SK-N-SH treated with all-trans-retinoic acid at 6 μM for 48 hours (cell line): ENCODE data around the gene FAM185A.
A peak's percentile ranks its signal among the peaks of the same experiment; 100 is the strongest.

Experiments
- ATAC-seq: fragments of 200-7000 bp; cut with Tn5 transposase; 3 replicates; pipeline ENCODE4 v1.9.1; 2020; ENCODE audit warnings: mild to moderate bottlenecking, moderate library complexity
- ARNTL ChIP-seq: fragments of 450-650 bp; formaldehyde crosslinking; IDR thresholded peaks from 2 replicates; pipeline ENCODE4 v1.5.0; 2020; ENCODE audit warnings: low read depth, mild to moderate bottlenecking, moderate library complexity, borderline replicate concordance
- BACH2 ChIP-seq: fragments of 250-450 bp; sonication (Bioruptor Pico); IDR thresholded peaks from 2 replicates; pipeline ENCODE4 v1.9.0; 2021; ENCODE audit warnings: mild to moderate bottlenecking, borderline replicate concordance
- CREB5 ChIP-seq: fragments of 250-450 bp; sonication (Bioruptor Pico); IDR thresholded peaks from 2 replicates; pipeline ENCODE4 v1.5.1; 2020; ENCODE audit warnings: low read depth, mild to moderate bottlenecking, moderate library complexity
- CSDC2 ChIP-seq: fragments of 250-450 bp; sonication (Bioruptor Pico); IDR thresholded peaks from 2 replicates; pipeline ENCODE4 v1.5.0; 2020; ENCODE audit warnings: mild to moderate bottlenecking, moderate library complexity
- CSRNP3 ChIP-seq: fragments of 250-450 bp; sonication (Bioruptor Pico); IDR thresholded peaks from 2 replicates; pipeline ENCODE4 v1.5.1; 2021; ENCODE audit warnings: mild to moderate bottlenecking, moderate library complexity
- ESRRG ChIP-seq: fragments of 250-450 bp; sonication (Bioruptor Pico); IDR thresholded peaks from 2 replicates; pipeline ENCODE4 v1.6.1; 2021; ENCODE audit warnings: mild to moderate bottlenecking
- GLIS3 ChIP-seq: fragments of 250-450 bp; sonication (Bioruptor Pico); IDR thresholded peaks from 2 replicates; pipeline ENCODE4 v1.5.0; 2020; ENCODE audit warnings: mild to moderate bottlenecking, moderate library complexity
- ISL1 ChIP-seq: fragments of 250-450 bp; sonication (Bioruptor Pico); IDR thresholded peaks from 2 replicates; pipeline ENCODE4 v2.1.2; 2022; ENCODE audit warnings: mild to moderate bottlenecking, moderate library complexity
- OSR1 ChIP-seq: fragments of 250-450 bp; sonication (Bioruptor Pico); IDR thresholded peaks from 2 replicates; pipeline ENCODE4 v1.8.0; 2022; ENCODE audit warnings: moderate library complexity, mild to moderate bottlenecking, inconsistent platforms
- SNAI2 ChIP-seq: fragments of 250-450 bp; sonication (Bioruptor Pico); IDR thresholded peaks from 2 replicates; pipeline ENCODE4 v1.5.0; 2020; ENCODE audit warnings: mild to moderate bottlenecking, moderate library complexity
- TCF4 ChIP-seq: fragments of 250-450 bp; sonication (Bioruptor Pico); IDR thresholded peaks from 2 replicates; pipeline ENCODE4 v1.8.0; 2021; ENCODE audit warnings: mild to moderate bottlenecking, moderate library complexity, borderline replicate concordance
- TOX ChIP-seq: fragments of 250-450 bp; sonication (Bioruptor Pico); IDR thresholded peaks from 2 replicates; pipeline ENCODE4 v1.8.0; 2021; ENCODE audit warnings: mild to moderate bottlenecking, moderate library complexity, borderline replicate concordance
- ZC3H10 ChIP-seq: fragments of 250-450 bp; sonication (Bioruptor Pico); IDR thresholded peaks from 2 replicates; pipeline ENCODE4 v1.5.1; 2021; ENCODE audit warnings: mild to moderate bottlenecking, moderate library complexity
- ZFP3 ChIP-seq: fragments of 250-450 bp; sonication (Bioruptor Pico); IDR thresholded peaks from 2 replicates; pipeline ENCODE4 v1.5.0; 2020; ENCODE audit warnings: mild to moderate bottlenecking, moderate library complexity
- ZFP30 ChIP-seq: fragments of 450-650 bp; formaldehyde crosslinking; IDR thresholded peaks from 2 replicates; pipeline ENCODE4 v1.5.0; 2022; ENCODE audit warnings: mild to moderate bottlenecking, moderate library complexity
- ZNF565 ChIP-seq: fragments of 450-650 bp; formaldehyde crosslinking; conservative IDR thresholded peaks from 2 replicates; pipeline ENCODE4 v1.5.0; 2020; ENCODE audit warnings: low read depth, mild to moderate bottlenecking, moderate library complexity
- ZNF8 ChIP-seq: fragments of 450-650 bp; formaldehyde crosslinking; IDR thresholded peaks from 2 replicates; pipeline ENCODE4 v1.5.0; 2020; ENCODE audit warnings: mild to moderate bottlenecking, moderate library complexity
- TF ChIP-seq, protein P1 (sequence below): fragments of 250-450 bp; sonication (Bioruptor Pico); IDR thresholded peaks from 2 replicates; pipeline ENCODE4 v1.5.0; 2020; ENCODE audit warnings: mild to moderate bottlenecking, moderate library complexity
- TF ChIP-seq, protein P2 (sequence below): fragments of 250-450 bp; sonication (Bioruptor Pico); IDR thresholded peaks from 2 replicates; pipeline ENCODE4 v1.8.0; 2020; ENCODE audit warnings: mild to moderate bottlenecking, moderate library complexity, borderline replicate concordance
- TF ChIP-seq, protein P3 (sequence below): fragments of 250-450 bp; sonication (Bioruptor Pico); IDR thresholded peaks from 2 replicates; pipeline ENCODE4 v1.8.0; 2021; ENCODE audit warnings: low read depth, mild to moderate bottlenecking, moderate library complexity, borderline replicate concordance

The FAM185A gene

DNA sequence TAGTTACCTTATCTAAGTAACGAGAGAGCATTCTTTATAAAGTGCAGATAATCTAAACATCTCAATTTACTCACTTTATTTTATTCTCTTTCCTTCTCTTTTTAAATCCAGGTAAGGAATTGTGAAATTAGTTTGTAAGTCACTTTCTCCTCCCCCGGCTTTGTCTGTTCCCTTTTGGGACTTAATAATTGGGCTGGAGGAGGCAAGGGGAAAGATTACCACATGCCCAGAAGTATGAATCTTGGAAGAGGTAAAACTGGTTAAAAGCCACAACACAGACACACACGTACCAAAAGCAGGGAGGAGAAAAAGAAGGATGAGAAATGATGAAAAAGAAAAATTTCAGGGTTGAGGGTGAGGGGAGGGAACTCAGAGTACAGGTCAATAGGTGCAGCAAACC is 100.7 kb downstream of the FAM185A start:
- peak; percentile 39 for ATAC-seq
- TF ChIP-seq ARNTL (CRISPR knock-in tag) (no peak), ZNF8 (no peak), CREB5 (no peak), OSR1 (CRISPR knock-in tag) (no peak), ISL1 (no peak), ZFP30 (CRISPR knock-in tag) (no peak), GLIS3 (no peak), ZFP3 (no peak), CSRNP3 (CRISPR knock-in tag) (no peak), SNAI2 (CRISPR knock-in tag) (no peak), BACH2 (CRISPR knock-in tag) (no peak), ESRRG (CRISPR knock-in tag) (no peak), TCF4 (no peak), CSDC2 (no peak), ZC3H10 (CRISPR knock-in tag) (no peak), ZNF565 (CRISPR knock-in tag) (no peak)
- TF ChIP-seq, protein P1, sequence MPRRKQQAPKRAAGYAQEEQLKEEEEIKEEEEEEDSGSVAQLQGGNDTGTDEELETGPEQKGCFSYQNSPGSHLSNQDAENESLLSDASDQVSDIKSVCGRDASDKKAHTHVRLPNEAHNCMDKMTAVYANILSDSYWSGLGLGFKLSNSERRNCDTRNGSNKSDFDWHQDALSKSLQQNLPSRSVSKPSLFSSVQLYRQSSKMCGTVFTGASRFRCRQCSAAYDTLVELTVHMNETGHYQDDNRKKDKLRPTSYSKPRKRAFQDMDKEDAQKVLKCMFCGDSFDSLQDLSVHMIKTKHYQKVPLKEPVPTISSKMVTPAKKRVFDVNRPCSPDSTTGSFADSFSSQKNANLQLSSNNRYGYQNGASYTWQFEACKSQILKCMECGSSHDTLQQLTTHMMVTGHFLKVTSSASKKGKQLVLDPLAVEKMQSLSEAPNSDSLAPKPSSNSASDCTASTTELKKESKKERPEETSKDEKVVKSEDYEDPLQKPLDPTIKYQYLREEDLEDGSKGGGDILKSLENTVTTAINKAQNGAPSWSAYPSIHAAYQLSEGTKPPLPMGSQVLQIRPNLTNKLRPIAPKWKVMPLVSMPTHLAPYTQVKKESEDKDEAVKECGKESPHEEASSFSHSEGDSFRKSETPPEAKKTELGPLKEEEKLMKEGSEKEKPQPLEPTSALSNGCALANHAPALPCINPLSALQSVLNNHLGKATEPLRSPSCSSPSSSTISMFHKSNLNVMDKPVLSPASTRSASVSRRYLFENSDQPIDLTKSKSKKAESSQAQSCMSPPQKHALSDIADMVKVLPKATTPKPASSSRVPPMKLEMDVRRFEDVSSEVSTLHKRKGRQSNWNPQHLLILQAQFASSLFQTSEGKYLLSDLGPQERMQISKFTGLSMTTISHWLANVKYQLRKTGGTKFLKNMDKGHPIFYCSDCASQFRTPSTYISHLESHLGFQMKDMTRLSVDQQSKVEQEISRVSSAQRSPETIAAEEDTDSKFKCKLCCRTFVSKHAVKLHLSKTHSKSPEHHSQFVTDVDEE: no peak
- TF ChIP-seq, protein P2, sequence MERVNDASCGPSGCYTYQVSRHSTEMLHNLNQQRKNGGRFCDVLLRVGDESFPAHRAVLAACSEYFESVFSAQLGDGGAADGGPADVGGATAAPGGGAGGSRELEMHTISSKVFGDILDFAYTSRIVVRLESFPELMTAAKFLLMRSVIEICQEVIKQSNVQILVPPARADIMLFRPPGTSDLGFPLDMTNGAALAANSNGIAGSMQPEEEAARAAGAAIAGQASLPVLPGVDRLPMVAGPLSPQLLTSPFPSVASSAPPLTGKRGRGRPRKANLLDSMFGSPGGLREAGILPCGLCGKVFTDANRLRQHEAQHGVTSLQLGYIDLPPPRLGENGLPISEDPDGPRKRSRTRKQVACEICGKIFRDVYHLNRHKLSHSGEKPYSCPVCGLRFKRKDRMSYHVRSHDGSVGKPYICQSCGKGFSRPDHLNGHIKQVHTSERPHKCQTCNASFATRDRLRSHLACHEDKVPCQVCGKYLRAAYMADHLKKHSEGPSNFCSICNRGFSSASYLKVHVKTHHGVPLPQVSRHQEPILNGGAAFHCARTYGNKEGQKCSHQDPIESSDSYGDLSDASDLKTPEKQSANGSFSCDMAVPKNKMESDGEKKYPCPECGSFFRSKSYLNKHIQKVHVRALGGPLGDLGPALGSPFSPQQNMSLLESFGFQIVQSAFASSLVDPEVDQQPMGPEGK: no peak
- TF ChIP-seq, protein P3, sequence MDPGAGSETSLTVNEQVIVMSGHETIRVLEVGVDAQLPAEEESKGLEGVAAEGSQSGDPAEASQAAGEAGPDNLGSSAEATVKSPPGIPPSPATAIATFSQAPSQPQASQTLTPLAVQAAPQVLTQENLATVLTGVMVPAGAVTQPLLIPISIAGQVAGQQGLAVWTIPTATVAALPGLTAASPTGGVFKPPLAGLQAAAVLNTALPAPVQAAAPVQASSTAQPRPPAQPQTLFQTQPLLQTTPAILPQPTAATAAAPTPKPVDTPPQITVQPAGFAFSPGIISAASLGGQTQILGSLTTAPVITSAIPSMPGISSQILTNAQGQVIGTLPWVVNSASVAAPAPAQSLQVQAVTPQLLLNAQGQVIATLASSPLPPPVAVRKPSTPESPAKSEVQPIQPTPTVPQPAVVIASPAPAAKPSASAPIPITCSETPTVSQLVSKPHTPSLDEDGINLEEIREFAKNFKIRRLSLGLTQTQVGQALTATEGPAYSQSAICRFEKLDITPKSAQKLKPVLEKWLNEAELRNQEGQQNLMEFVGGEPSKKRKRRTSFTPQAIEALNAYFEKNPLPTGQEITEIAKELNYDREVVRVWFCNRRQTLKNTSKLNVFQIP: no peak

GRCh38 chr7:102856036-102856435 is 107.2 kb downstream of the FAM185A start:
- ATAC-seq: no peak
- TF ChIP-seq ZFP30 (CRISPR knock-in tag): no peak
- TF ChIP-seq ARNTL (CRISPR knock-in tag): no peak
- TF ChIP-seq, protein P1: no peak
- no peak for TF ChIP-seq TOX (CRISPR knock-in tag)
- TF ChIP-seq OSR1 (CRISPR knock-in tag): no peak
- no peak for TF ChIP-seq ZFP3
- TF ChIP-seq SNAI2 (CRISPR knock-in tag): no peak
- TF ChIP-seq, all 23 proteins: peak for 0
